ENCODE data around the gene MLST8. TPM values are rescaled to one million over a fixed set of nuclear protein-coding genes. Genes with fewer than 3 reads are reported as not detected.

The MLST8 gene
- total RNA-seq, 2 donors from 2014 or later: 31.2 to 68.9 TPM

GRCh38 chr16:2178321-2179106 lies 26.7 kb upstream of the MLST8 start:
- Mint-ChIP-seq H3K4me3 (no peak overlapping the region), H3K4me1 (ENCODE audit: low read depth in 2 of 2) (peaks cover 0 to 6% of the 10 kb centered on the region in 2 donors), H3K27me3 (no peaks in the 10 kb centered on the region), H3K36me3 (no peaks in the 10 kb centered on the region), H3K27ac (no peak overlapping the region), H3K9me3 (no peaks in the 10 kb centered on the region)
- DNase-seq (ENCODE audit: low spot score) (no peak), ATAC-seq (peak; percentile 42 to 81)

DNA sequence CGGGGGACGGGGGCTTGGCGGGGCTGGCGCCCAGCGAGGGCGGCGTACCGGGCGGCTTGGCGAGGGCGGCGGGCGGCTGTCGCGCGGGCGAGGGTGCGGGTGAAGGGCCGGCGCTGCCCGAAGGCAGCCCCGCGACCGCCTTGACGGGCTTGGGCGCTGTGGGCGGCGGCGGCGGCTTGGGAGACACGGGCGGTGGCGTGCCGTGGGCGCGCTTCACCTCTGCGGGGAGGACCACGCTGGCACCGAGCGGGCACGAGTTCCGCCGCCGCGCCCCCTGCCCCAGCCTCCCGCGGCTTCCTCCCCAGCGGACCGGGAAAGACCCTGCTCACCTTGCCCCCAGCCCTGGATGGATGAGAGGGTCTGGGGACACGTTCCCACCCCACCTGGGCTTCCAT lies 26.1 kb upstream of the MLST8 start:
- Mint-ChIP-seq H3K4me3 (no peak overlapping the region), H3K27me3 (no peaks in the 10 kb centered on the region), H3K27ac (no peak overlapping the region), H3K9me3 (no peaks in the 10 kb centered on the region), H3K4me1 (ENCODE audit: low read depth in 2 of 2) (peaks cover 0 to 6% of the 10 kb centered on the region in 2 donors), H3K36me3 (no peaks in the 10 kb centered on the region)
- DNase-seq (ENCODE audit: low spot score) (no peak), ATAC-seq (no peak)

- no peak for DNase-seq (ENCODE audit: low spot score)
- Mint-ChIP-seq H3K4me3 (no peak overlapping the region), H3K4me1 (ENCODE audit: low read depth in 2 of 2) (peaks cover 0 to 6% of the 10 kb centered on the region in 2 donors), H3K9me3 (no peaks in the 10 kb centered on the region), H3K27me3 (no peaks in the 10 kb centered on the region), H3K36me3 (no peaks in the 10 kb centered on the region), H3K27ac (no peak overlapping the region)
- ATAC-seq: no peak
These were observed 25.7 kb upstream of the MLST8 start for GRCh38 chr16:2179576-2179975.

GRCh38 chr16:2180461-2180860 lies 24.8 kb upstream of the MLST8 start:
- Mint-ChIP-seq H3K9me3 (no peaks in the 10 kb centered on the region), H3K36me3 (no peaks in the 10 kb centered on the region), H3K4me1 (ENCODE audit: low read depth in 2 of 2) (peaks cover 0 to 6% of the 10 kb centered on the region in 2 donors), H3K4me3 (no peak overlapping the region), H3K27ac (no peak overlapping the region), H3K27me3 (no peaks in the 10 kb centered on the region)
- DNase-seq (ENCODE audit: low spot score) (no peak), ATAC-seq (no peak)

DNA sequence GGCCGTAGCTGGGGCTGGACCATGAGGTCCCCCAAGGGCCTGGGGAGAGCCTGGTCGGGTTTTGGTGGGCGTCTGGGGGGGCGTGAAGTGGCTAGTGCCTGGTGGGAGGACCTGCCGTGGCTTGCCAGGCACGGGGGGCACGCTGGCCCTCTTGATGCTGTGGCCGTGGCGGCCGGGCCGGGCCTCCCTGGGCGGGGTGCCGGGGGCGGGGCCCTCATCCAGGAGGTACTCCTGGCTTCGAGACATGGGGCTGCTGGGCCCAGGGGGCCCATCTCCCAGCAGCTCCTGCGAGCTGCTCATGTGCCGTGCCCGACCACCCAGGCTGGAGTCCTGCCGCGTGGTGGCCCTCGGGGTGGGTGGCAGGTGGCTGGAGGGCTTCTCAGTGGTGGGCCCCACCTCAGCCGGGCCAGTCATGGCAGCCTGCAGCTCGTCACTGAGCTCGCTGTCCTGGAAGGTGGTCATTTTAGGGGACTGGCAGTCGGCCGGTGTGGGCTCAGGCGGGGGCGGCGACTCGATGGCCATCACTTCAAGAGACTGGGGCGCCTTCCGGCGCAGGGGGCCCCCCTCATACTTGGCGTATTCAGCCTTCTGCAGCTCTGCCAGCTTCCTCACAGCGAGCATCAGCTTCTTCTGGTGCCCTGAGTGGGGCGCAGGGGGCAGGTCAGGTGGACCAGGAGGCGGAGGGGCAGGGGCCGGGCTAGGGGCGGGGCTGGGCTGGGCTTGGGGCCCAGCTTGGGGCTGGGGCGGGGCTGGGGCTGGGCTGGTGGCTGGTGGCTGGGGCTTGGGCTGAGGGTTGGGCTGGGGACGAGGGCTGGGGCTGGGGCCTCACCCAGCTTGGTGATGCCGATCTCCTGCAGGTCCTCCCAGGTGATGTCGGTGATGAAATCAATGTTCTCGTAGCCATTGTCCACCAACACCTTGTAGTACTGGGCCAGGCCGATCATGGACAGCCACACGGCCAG lies 24.0 kb upstream of the MLST8 start:
- Mint-ChIP-seq H3K4me3 (no peak overlapping the region), H3K9me3 (no peaks in the 10 kb centered on the region), H3K36me3 (no peaks in the 10 kb centered on the region), H3K27me3 (no peaks in the 10 kb centered on the region), H3K27ac (no peak overlapping the region), H3K4me1 (ENCODE audit: low read depth in 2 of 2) (peaks cover 0 to 6% of the 10 kb centered on the region in 2 donors)
- DNase-seq (ENCODE audit: low spot score) (no peak), ATAC-seq (no peak)

DNA sequence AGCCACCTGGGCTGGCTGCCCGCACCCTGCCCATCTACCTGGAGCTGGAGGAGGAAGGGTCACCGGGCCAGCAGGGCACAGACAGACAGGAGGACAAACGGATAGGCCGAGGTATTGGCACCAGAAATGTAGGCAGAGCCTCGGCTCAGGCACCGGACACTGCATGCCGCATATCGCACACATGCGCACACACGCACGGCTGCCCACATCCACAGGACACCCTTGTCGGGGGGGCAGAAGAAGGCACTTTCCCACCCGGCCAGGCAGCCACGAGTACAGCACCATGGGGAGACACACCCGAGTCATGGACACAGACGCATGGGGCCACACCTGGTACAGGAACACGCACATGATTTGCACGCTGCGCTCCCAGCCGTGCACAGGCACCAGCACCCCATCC lies 23.3 kb upstream of the MLST8 start:
- Mint-ChIP-seq H3K27ac (no peak overlapping the region), H3K4me3 (no peak overlapping the region), H3K4me1 (ENCODE audit: low read depth in 2 of 2) (peaks cover 0 to 6% of the 10 kb centered on the region in 2 donors), H3K36me3 (no peaks in the 10 kb centered on the region), H3K27me3 (no peaks in the 10 kb centered on the region), H3K9me3 (no peaks in the 10 kb centered on the region)
- DNase-seq (ENCODE audit: low spot score) (no peak), ATAC-seq (no peak)

DNA sequence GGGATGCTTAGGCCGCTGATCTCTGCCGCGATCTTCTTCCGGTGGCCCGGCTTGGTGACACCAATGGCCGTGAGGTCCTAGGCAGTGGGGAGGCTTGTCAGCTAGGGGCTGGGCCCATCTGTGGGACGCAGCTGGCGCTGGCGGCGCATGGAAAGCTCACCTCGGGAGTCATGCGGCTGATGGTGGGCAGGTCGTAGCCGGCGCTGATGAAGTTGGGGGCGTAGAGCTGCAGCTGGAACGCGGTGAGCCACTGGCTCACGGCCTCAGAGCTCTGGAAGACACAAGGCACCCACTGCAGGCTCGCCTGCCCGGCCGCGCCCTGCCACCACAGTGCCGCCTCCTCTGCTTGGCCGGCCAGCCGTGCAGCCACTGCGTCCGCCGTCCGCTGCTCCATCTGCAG lies 21.6 kb upstream of the MLST8 start:
- Mint-ChIP-seq H3K27ac (no peak overlapping the region), H3K36me3 (no peaks in the 10 kb centered on the region), H3K9me3 (no peaks in the 10 kb centered on the region), H3K4me1 (ENCODE audit: low read depth in 2 of 2) (peaks cover 0 to 4% of the 10 kb centered on the region in 2 donors), H3K27me3 (no peaks in the 10 kb centered on the region), H3K4me3 (no peak overlapping the region)
- no peak for DNase-seq (ENCODE audit: low spot score)
- ATAC-seq: no peak

- no peaks in the 10 kb centered on the region for H3K9me3 Mint-ChIP-seq
- DNase-seq (ENCODE audit: low spot score): no peak
- peaks cover 0 to 4% of the 10 kb centered on the region in 2 donors for H3K4me1 Mint-ChIP-seq (ENCODE audit: low read depth in 2 of 2)
- peak in 1 of 2 donors; percentile 2 for ATAC-seq
- H3K27me3 Mint-ChIP-seq: no peaks in the 10 kb centered on the region
- H3K27ac Mint-ChIP-seq: no peak overlapping the region
- H3K4me3 Mint-ChIP-seq: no peak overlapping the region
- H3K36me3 Mint-ChIP-seq: no peaks in the 10 kb centered on the region
These were observed 20.9 kb upstream of the MLST8 start for GRCh38 chr16:2184346-2184745.

- no peaks in the 10 kb centered on the region for H3K27me3 Mint-ChIP-seq
- H3K27ac Mint-ChIP-seq: no peak overlapping the region
- DNase-seq (ENCODE audit: low spot score) (no peak), ATAC-seq (no peak)
- H3K4me3 Mint-ChIP-seq: no peak overlapping the region
- H3K36me3 Mint-ChIP-seq: no peaks in the 10 kb centered on the region
- H3K4me1 Mint-ChIP-seq (ENCODE audit: low read depth in 2 of 2): peaks cover 0 to 4% of the 10 kb centered on the region in 2 donors
- no peaks in the 10 kb centered on the region for H3K9me3 Mint-ChIP-seq
These were observed 20.3 kb upstream of the MLST8 start for GRCh38 chr16:2184962-2185361.

GRCh38 chr16:2186064-2186463 lies 19.2 kb upstream of the MLST8 start:
- no peak overlapping the region for H3K4me3 Mint-ChIP-seq
- DNase-seq (ENCODE audit: low spot score) (no peak), ATAC-seq (no peak)
- H3K9me3 Mint-ChIP-seq: no peaks in the 10 kb centered on the region
- H3K27ac Mint-ChIP-seq: no peak overlapping the region
- H3K27me3 Mint-ChIP-seq: no peaks in the 10 kb centered on the region
- H3K4me1 Mint-ChIP-seq (ENCODE audit: low read depth in 2 of 2): peaks cover 0 to 4% of the 10 kb centered on the region in 2 donors
- H3K36me3 Mint-ChIP-seq: no peaks in the 10 kb centered on the region

GRCh38 chr16:2186505-2186904 lies 18.7 kb upstream of the MLST8 start:
- H3K4me3 Mint-ChIP-seq: no peak overlapping the region

GRCh38 chr16:2187212-2187611 lies 18.0 kb upstream of the MLST8 start:
- Mint-ChIP-seq H3K4me1 (ENCODE audit: low read depth in 2 of 2) (peaks cover 0 to 2% of the 10 kb centered on the region in 2 donors), H3K4me3 (no peak overlapping the region), H3K27me3 (no peaks in the 10 kb centered on the region), H3K27ac (no peak overlapping the region), H3K9me3 (no peaks in the 10 kb centered on the region), H3K36me3 (no peaks in the 10 kb centered on the region)
- DNase-seq (ENCODE audit: low spot score) (no peak), ATAC-seq (no peak)

More at GRCh38 chr16:2186505-2186904, 18.7 kb upstream of the MLST8 start:
- H3K36me3 Mint-ChIP-seq: no peaks in the 10 kb centered on the region
- ATAC-seq: no peak
- DNase-seq (ENCODE audit: low spot score): no peak
- H3K27ac Mint-ChIP-seq: no peak overlapping the region
- H3K9me3 Mint-ChIP-seq: no peaks in the 10 kb centered on the region
- peaks cover 0 to 4% of the 10 kb centered on the region in 2 donors for H3K4me1 Mint-ChIP-seq (ENCODE audit: low read depth in 2 of 2)
- no peaks in the 10 kb centered on the region for H3K27me3 Mint-ChIP-seq

DNA sequence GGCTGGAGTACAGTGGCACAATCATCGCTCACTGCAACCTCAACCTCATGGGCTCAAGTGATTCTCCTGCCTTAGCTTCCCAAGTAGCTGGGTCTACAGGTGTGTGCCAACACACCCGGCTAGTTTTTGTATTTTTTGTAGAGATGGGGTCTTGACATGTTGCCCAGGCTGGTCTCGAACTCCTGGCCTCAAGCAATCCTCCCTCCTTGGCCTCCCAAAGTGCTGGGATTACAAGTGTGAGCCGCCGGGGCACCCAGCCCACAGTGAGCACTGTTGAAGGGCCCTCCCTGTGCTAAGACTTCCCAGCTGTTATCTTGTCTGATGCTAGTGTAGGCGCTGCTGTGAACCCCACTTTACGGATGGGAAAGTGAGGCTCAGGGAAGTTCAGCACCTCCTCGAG lies 16.9 kb upstream of the MLST8 start:
- DNase-seq (ENCODE audit: low spot score) (no peak), ATAC-seq (no peak)
- Mint-ChIP-seq H3K4me3 (no peak overlapping the region), H3K27me3 (peaks cover 0 to 3% of the 10 kb centered on the region in 2 donors), H3K27ac (no peak overlapping the region), H3K36me3 (no peaks in the 10 kb centered on the region), H3K9me3 (no peaks in the 10 kb centered on the region), H3K4me1 (ENCODE audit: low read depth in 2 of 2) (no peaks in the 10 kb centered on the region)

All from natural killer cell treated with Interleukin-12 subunit alpha and Interleukin-12 subunit beta and Interleukin-15 and Interleukin-18, amount 100 ng/mL, for 72 hours (primary cell).